GM12865 (cell line): ENCODE data around the gene PLEKHA7.
A peak's percentile ranks its signal among the peaks of the same experiment; 100 is the strongest.

Experiments
- DNase-seq: peaks from one replicate; pipeline ENCODE4 v3.0.0; 2010; ENCODE audit warnings: low read depth
- H3K4me3 ChIP-seq: 2 replicates; pipeline ENCODE4 v1.5.1; 2011; ENCODE audit warnings: mild to moderate bottlenecking, low read depth, low read length, control low read depth
- CTCF ChIP-seq: IDR thresholded peaks from 2 replicates; pipeline ENCODE4 v1.5.1; 2011; ENCODE audit warnings: low read length, control low read depth, low read depth, inconsistent platforms; ENCODE audit not compliant: insufficient read depth; ENCODE audit errors: missing control alignments

Gene PLEKHA7

DNA sequence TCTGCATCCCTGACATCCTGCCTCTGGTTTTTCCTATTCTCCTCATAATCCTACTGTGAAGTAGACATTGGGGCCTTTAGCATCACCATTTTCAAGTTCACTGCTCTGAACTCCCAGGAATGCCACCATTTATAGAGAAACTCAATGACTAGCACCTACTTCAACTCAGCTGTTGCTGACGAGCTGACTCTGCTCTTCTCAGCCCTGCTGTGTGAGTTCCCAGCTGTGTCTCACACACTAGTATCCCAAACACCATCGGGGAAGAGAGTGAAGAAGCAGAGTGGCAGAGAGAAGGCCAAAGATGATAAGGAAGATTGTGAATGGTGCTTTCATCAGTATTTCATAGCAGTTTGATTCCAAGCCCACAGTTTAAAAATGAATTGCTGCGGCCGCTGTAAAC lies 71.9 kb downstream of the PLEKHA7 start:
- no peak overlapping the region for H3K4me3 ChIP-seq
- no peak for DNase-seq
- no peak for TF ChIP-seq CTCF

- no peak overlapping the region for H3K4me3 ChIP-seq
- TF ChIP-seq CTCF, result no peak
These were observed 72.3 kb downstream of the PLEKHA7 start for GRCh38 chr11:16941935-16942334.

DNA sequence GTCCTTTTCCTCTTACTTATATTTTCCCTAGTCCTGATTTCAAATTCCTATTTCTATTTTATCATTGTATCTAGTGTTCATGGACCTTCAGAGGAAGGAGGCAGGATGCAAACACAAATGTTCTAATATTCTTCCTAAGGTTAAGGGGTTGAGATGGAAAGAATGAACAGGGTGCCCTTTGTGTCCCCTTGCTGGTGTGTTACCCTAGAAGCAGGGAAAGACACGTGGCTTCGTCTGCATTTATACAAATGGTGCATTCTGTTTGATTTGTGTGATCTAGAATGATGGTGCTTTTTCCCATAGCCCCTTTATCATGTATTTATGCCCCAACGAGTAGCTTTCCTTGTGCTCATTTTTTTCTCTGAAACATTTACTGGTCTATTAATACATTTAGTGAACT lies 76.2 kb downstream of the PLEKHA7 start:
- no peak for DNase-seq
- no peak overlapping the region for H3K4me3 ChIP-seq
- TF ChIP-seq CTCF, result no peak

More at GRCh38 chr11:16941935-16942334, 72.3 kb downstream of the PLEKHA7 start:
- DNase-seq, result no peak

DNA sequence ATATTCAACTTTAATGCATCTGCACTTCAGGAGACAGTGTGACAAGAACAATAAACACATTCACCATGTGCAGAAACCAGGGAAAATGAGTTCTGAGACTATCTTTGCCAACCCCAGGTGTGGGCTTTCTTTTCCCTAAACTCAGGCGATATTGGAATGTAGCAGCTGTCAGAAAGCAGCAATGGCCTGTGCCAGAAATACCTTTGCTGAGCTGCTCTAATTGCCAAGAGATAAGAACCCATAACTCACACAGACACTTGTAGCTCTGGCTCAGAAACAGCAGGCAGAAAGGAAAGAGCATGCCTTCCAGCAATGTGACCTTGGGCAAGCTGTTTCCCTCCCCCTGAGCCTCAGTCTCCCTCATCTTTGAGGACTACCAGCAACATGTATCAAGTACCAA lies 77.6 kb downstream of the PLEKHA7 start:
- DNase-seq, result no peak
- TF ChIP-seq CTCF, result no peak
- H3K4me3 ChIP-seq, result no peak overlapping the region

GRCh38 chr11:16935518-16936302 lies 78.5 kb downstream of the PLEKHA7 start:
- TF ChIP-seq CTCF, result peak; percentile 79
- DNase-seq, result peak; percentile 65
- no peak overlapping the region for H3K4me3 ChIP-seq

DNA sequence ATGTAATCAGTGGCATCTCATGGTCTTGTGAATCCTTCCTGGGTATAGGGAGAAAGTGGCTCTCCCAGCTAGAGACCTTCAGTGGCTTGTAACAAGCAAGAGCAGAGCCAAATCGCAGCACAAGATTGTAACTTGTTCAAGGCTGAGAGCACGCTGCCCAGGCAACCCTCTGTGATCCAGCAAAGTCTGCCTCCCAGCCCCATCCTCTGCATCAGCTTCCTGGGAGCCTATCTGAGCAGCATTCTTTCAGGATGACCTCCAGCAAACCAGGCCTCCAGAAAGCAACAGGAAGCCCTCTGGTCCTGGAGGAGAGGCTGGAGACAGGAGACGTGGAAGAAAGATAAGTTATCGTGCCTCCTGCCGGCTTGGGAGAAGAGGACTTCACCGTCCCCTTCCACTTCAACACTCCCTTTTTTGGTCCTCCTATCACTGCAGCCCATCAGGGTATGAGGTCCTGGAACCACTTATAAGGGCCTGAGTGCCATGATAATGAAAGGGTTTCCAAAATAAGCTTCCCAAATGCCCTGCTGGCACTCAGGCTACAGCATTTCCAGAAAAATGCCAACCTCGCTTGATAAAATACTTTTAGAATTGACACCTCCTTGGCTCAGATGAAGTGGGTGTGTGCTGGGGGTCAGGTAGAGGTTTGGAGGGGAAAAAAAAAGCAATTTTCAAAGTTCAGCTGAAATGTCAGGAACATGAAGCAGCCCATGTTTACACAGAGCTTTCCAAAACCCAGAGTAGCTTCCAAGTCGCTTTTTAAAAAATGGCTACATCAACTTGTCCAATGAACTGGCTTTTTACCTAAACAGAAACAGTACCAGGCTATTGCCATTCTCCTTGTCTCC lies 80.2 kb downstream of the PLEKHA7 start:
- no peak for DNase-seq
- TF ChIP-seq CTCF, result no peak
- no peak overlapping the region for H3K4me3 ChIP-seq
